H9 (cell line): ENCODE measurements around the gene ALOX15B. TPM values are rescaled to one million over a fixed set of nuclear protein-coding genes. Genes with fewer than 3 reads are reported as not detected.

ENCODE experiments used
- DNase-seq: peaks from one replicate; pipeline ENCODE4 v3.0.0-alpha.2; 2017
- H2AFZ ChIP-seq: one replicate; pipeline ENCODE4 v1.6.1; 2013; ENCODE audit warnings: mild to moderate bottlenecking, low read length, control low read depth, moderate library complexity
- H2AK5ac ChIP-seq: 2 replicates; pipeline ENCODE4 v1.6.1; 2013; ENCODE audit warnings: low read length, control low read depth, mixed read lengths; ENCODE audit not compliant: insufficient read length
- H2BK120ac ChIP-seq: one replicate; pipeline ENCODE4 v1.6.1; 2013; ENCODE audit warnings: low read depth, mild to moderate bottlenecking, low read length, control low read depth, inconsistent platforms; ENCODE audit not compliant: poor library complexity, severe bottlenecking
- H2BK12ac ChIP-seq: 2 replicates; pipeline ENCODE4 v1.6.1; 2013; ENCODE audit warnings: low read length, control low read depth, mixed read lengths, low read depth; ENCODE audit not compliant: insufficient read length
- H2BK15ac ChIP-seq: 2 replicates; pipeline ENCODE4 v1.6.1; 2013; ENCODE audit warnings: low read depth, low read length, control low read depth
- H2BK20ac ChIP-seq: one replicate; pipeline ENCODE4 v1.6.1; 2013; ENCODE audit warnings: low read depth, mild to moderate bottlenecking, low read length, control low read depth, inconsistent platforms; ENCODE audit not compliant: poor library complexity, severe bottlenecking
- H2BK5ac ChIP-seq: 2 replicates; pipeline ENCODE4 v1.6.1; 2013; ENCODE audit warnings: low read length, control low read depth, mixed read lengths; ENCODE audit not compliant: insufficient read length
- H3K14ac ChIP-seq: 2 replicates; pipeline ENCODE4 v1.6.1; 2013; ENCODE audit warnings: low read length, control low read depth; ENCODE audit not compliant: insufficient read depth
- H3K18ac ChIP-seq: 2 replicates; pipeline ENCODE4 v1.6.1; 2013; ENCODE audit warnings: low read depth, mild to moderate bottlenecking, mixed read lengths, low read length, control low read depth; ENCODE audit not compliant: insufficient read length
- H3K23ac ChIP-seq: 2 replicates; pipeline ENCODE4 v1.6.1; 2013; ENCODE audit warnings: low read length, control low read depth, mixed read lengths, low read depth; ENCODE audit not compliant: insufficient read length
- H3K23me2 ChIP-seq: 2 replicates; pipeline ENCODE4 v1.6.1; 2013; ENCODE audit warnings: low read depth, mild to moderate bottlenecking, mixed read lengths, low read length, control low read depth; ENCODE audit not compliant: insufficient read length, poor library complexity, severe bottlenecking
- H3K27ac ChIP-seq: 2 replicates; pipeline ENCODE4 v1.5.1; 2013; ENCODE audit warnings: low read length, control low read depth, mixed read lengths, low read depth; ENCODE audit not compliant: insufficient read length
- H3K27me3 ChIP-seq: 2 replicates; pipeline ENCODE4 v1.6.1; 2013; ENCODE audit warnings: low read length, control low read depth, inconsistent platforms; ENCODE audit not compliant: insufficient read depth
- H3K4ac ChIP-seq: 2 replicates; pipeline ENCODE4 v1.6.1; 2013; ENCODE audit warnings: low read depth, mild to moderate bottlenecking, control low read depth, inconsistent platforms, low read length, moderate library complexity
- H3K4me1 ChIP-seq: 2 replicates; pipeline ENCODE4 v1.6.1; 2013; ENCODE audit warnings: low read length, control low read depth, inconsistent platforms; ENCODE audit not compliant: insufficient read depth
- H3K4me2 ChIP-seq: 2 replicates; pipeline ENCODE4 v1.6.1; 2013; ENCODE audit warnings: low read length, control low read depth, mixed read lengths; ENCODE audit not compliant: insufficient read length, insufficient read depth
- H3K56ac ChIP-seq: 2 replicates; pipeline ENCODE4 v1.6.1; 2013; ENCODE audit warnings: low read depth, mild to moderate bottlenecking, mixed read lengths, low read length, control low read depth; ENCODE audit not compliant: insufficient read length
- H3K79me1 ChIP-seq: 2 replicates; pipeline ENCODE4 v1.6.1; 2013; ENCODE audit warnings: low read depth, mild to moderate bottlenecking, moderate library complexity, low read length, control low read depth, inconsistent platforms; ENCODE audit not compliant: insufficient read depth, poor library complexity, severe bottlenecking
- H3K79me2 ChIP-seq: 2 replicates; pipeline ENCODE4 v1.6.1; 2013; ENCODE audit warnings: low read length, control low read depth, inconsistent platforms; ENCODE audit not compliant: insufficient read depth
- H3K9ac ChIP-seq: 2 replicates; pipeline ENCODE4 v1.6.1; 2013; ENCODE audit warnings: low read length, control low read depth, mixed read lengths; ENCODE audit not compliant: insufficient read length; ENCODE audit errors: extremely low read depth
- H3K9me3 ChIP-seq: one replicate; pipeline ENCODE4 v1.6.1; 2013; ENCODE audit warnings: low read depth, low read length, inconsistent platforms; ENCODE audit not compliant: control insufficient read depth
- H3T11ph ChIP-seq: one replicate; pipeline ENCODE4 v1.6.1; 2013; ENCODE audit warnings: mild to moderate bottlenecking, low read length, control low read depth, inconsistent platforms
- H4K20me1 ChIP-seq: one replicate; pipeline ENCODE4 v1.6.1; 2013; ENCODE audit not compliant: control insufficient read depth, insufficient read length, insufficient read depth
- H4K5ac ChIP-seq: 2 replicates; pipeline ENCODE4 v1.6.1; 2013; ENCODE audit warnings: low read depth, mild to moderate bottlenecking, mixed read lengths, low read length, control low read depth; ENCODE audit not compliant: insufficient read length
- H4K8ac ChIP-seq: replicated peaks from 2 replicates; pipeline ENCODE4 v1.6.1; 2013; ENCODE audit warnings: low read length, control low read depth, mixed read lengths, low read depth; ENCODE audit not compliant: insufficient read length
- H4K91ac ChIP-seq: 2 replicates; pipeline ENCODE4 v1.6.1; 2013; ENCODE audit warnings: low read depth, mild to moderate bottlenecking, moderate library complexity, mixed read lengths, low read length, control low read depth; ENCODE audit not compliant: insufficient read length
- H3K27ac Mint-ChIP-seq, 3 experiments: 2 replicates in 2 of 3; 3 replicates in 1 of 3; pipeline ENCODE4 v1.8.0; 2020 to 2021; ENCODE audit warnings: mixed read lengths in 3 of 3, mild to moderate bottlenecking in 1 of 3, moderate library complexity in 1 of 3
- H3K27me3 Mint-ChIP-seq: 2 replicates; pipeline ENCODE4 v1.8.0; 2021; ENCODE audit warnings: low read depth, mild to moderate bottlenecking, moderate library complexity, mixed read lengths
- H3K36me3 Mint-ChIP-seq, 3 experiments: 2 replicates in 2 of 3; 3 replicates in 1 of 3; pipeline ENCODE4 v1.8.0; 2020 to 2021; ENCODE audit warnings: low read depth in 3 of 3, mixed read lengths in 3 of 3; ENCODE audit not compliant: insufficient read depth in 1 of 3
- H3K4me1 Mint-ChIP-seq, 2 experiments: 2 replicates each; pipeline ENCODE4 v1.8.0; 2020; ENCODE audit warnings: mixed read lengths in 2 of 2
- H3K4me3 Mint-ChIP-seq, 2 experiments: 2 replicates in 1 of 2; 3 replicates in 1 of 2; pipeline ENCODE4 v1.8.0; 2020 to 2021; ENCODE audit warnings: mild to moderate bottlenecking in 2 of 2, mixed read lengths in 2 of 2, moderate library complexity in 1 of 2
- H3K9me3 Mint-ChIP-seq, 2 experiments: 2 replicates in 1 of 2; 3 replicates in 1 of 2; pipeline ENCODE4 v1.8.0; 2020; ENCODE audit warnings: mild to moderate bottlenecking in 2 of 2, mixed read lengths in 2 of 2, moderate library complexity in 1 of 2
- CTCF ChIP-seq: fragments of 200-600 bp; sonication (generic); conservative IDR thresholded peaks from 3 replicates; pipeline ENCODE4 v1.8.0; 2021; ENCODE audit warnings: antibody characterized with exemption, mild to moderate bottlenecking
- WGBS: extraction: QIAGEN DNeasy Blood & Tissue Kit; methylation state at CpG from one replicate; pipeline ENCODE4 v1.1.7; 2013; ENCODE audit warnings: missing lambda C conversion rate, low lambda C conversion rate, mixed read lengths; ENCODE audit not compliant: insufficient read length; ENCODE audit errors: extremely low coverage; 5-methylcytosine and 5-hydroxymethylcytosine counted together
- total RNA-seq: library from RNA; stranded (reverse); gene quantifications from 2 replicates; pipeline ENCODE4 v1.2.1, GENCODE V29; 2021

ALOX15B gene
- total RNA-seq, 1 experiment from 2014 or later: not detected

- no CpG with 5 or more reads among the region's 46 CpGs for WGBS
- Histone ChIP-seq H3K27ac (no peak overlapping the region), H4K8ac (no peak overlapping the region), H3K79me1 (no peaks in the 10 kb centered on the region), H4K20me1 (no peaks in the 10 kb centered on the region), H3K4me1 (no peaks in the 10 kb centered on the region; the same call in 1 of the 2 replicates), H3K4me2 (peak overlapping the region; percentile 75), H2AK5ac (no peak overlapping the region), H3K23ac (no peak overlapping the region), H2BK120ac (no peak overlapping the region), H3K79me2 (no peaks in the 10 kb centered on the region), H4K5ac (no peak overlapping the region), H3K18ac (peak overlapping the region; percentile 5), H2BK15ac (no peak overlapping the region), H3K9ac (no peak overlapping the region), H2BK20ac (no peak overlapping the region), H3K56ac (no peak overlapping the region), H3T11ph (no peak overlapping the region), H3K14ac (no peak overlapping the region), H3K23me2 (peaks cover 11% of the 10 kb centered on the region), H4K91ac (no peak overlapping the region), H2AFZ (peak overlapping the region; percentile 71), H3K27me3 (no peaks in the 10 kb centered on the region; the same call in 1 of the 2 replicates), H2BK5ac (no peak overlapping the region), H3K9me3 (no peaks in the 10 kb centered on the region), H2BK12ac (no peak overlapping the region), H3K4ac (no peak overlapping the region)
- H3K9me3 Mint-ChIP-seq: no peaks in the 10 kb centered on the region
- peak overlapping the region; percentile 73 to 84 for H3K4me3 Mint-ChIP-seq
- H3K36me3 Mint-ChIP-seq: peaks cover 0 to 1% (median 0%) of the 10 kb centered on the region in 3 experiments; a peak in 2 of 7 replicates
- peaks cover 6 to 16% of the 10 kb centered on the region in 2 experiments for H3K4me1 Mint-ChIP-seq
- peak; percentile 75 for DNase-seq
- TF ChIP-seq CTCF: no peak
- no peak overlapping the region for H3K27ac Mint-ChIP-seq
- peaks cover 35% of the 10 kb centered on the region for H3K27me3 Mint-ChIP-seq
Measured at GRCh38 chr17:8015957-8016631, 22.8 kb upstream of the ALOX15B start.
